ENCODE results near the gene CELSR1.
A peak's percentile ranks its signal among the peaks of the same experiment; 100 is the strongest.

Gene CELSR1

GRCh38 chr22:46551321-46551720 lies 13.9 kb upstream of the CELSR1 start:
- DNase-seq, result no peak

GRCh38 chr22:46549971-46550641 lies 12.7 kb upstream of the CELSR1 start:
- DNase-seq, result no peak

- no peak for DNase-seq
These were observed 12.1 kb upstream of the CELSR1 start for GRCh38 chr22:46549563-46549840.

- DNase-seq, result peak in 1 of 2 donors; percentile 62
These were observed 10.4 kb upstream of the CELSR1 start for GRCh38 chr22:46547883-46548244.

GRCh38 chr22:46547179-46547882 lies 9.9 kb upstream of the CELSR1 start:
- DNase-seq, result no peak

GRCh38 chr22:46546466-46547178 lies 9.2 kb upstream of the CELSR1 start:
- no peak for DNase-seq

- no peak for DNase-seq
These were observed 7.8 kb upstream of the CELSR1 start for GRCh38 chr22:46545086-46545792.

GRCh38 chr22:46542011-46542985 lies 4.9 kb upstream of the CELSR1 start:
- DNase-seq, result peak; percentile 75 to 77

- no peak for DNase-seq
These were observed 4.1 kb upstream of the CELSR1 start for GRCh38 chr22:46541536-46541935.

GRCh38 chr22:46540874-46541273 lies 3.5 kb upstream of the CELSR1 start:
- DNase-seq, result no peak

- no peak for DNase-seq
These were observed 1.7 kb upstream of the CELSR1 start for GRCh38 chr22:46539169-46539568.

GRCh38 chr22:46538814-46539160 lies 1.4 kb upstream of the CELSR1 start:
- DNase-seq, result no peak

- DNase-seq, result no peak
These were observed 760 bp upstream of the CELSR1 start for GRCh38 chr22:46537946-46538813.

GRCh38 chr22:46536537-46537224 lies 739 bp downstream of the CELSR1 start:
- DNase-seq, result no peak

GRCh38 chr22:46535876-46536536 lies 1.4 kb downstream of the CELSR1 start:
- DNase-seq, result no peak

- no peak for DNase-seq
These were observed 2.4 kb downstream of the CELSR1 start for GRCh38 chr22:46534901-46535630.

- no peak for DNase-seq
These were observed 3.1 kb downstream of the CELSR1 start for GRCh38 chr22:46534177-46534776.

GRCh38 chr22:46533070-46533833 lies 4.2 kb downstream of the CELSR1 start:
- DNase-seq, result no peak
